Parathyroid adenoma (tissue), 2 donors: Measurements from ENCODE around the gene ABCC4.

Experiments
- H2AFZ ChIP-seq: fragments of 300-600 bp; sonication (generic); one replicate; pipeline ENCODE4 v1.7.0; 2017; ENCODE audit warnings: antibody characterized with exemption, mild to moderate bottlenecking
- H3K27ac ChIP-seq: fragments of 300-600 bp; sonication (generic); one replicate; pipeline ENCODE4 v1.7.0; 2017
- H3K27me3 ChIP-seq: fragments of 300-600 bp; sonication (generic); one replicate; pipeline ENCODE4 v1.7.0; 2017; ENCODE audit warnings: low read length; ENCODE audit not compliant: control insufficient read depth, insufficient read depth
- H3K36me3 ChIP-seq: fragments of 300-600 bp; sonication (generic); one replicate; pipeline ENCODE4 v1.7.0; 2017; ENCODE audit warnings: low read length; ENCODE audit not compliant: control insufficient read depth, insufficient read depth
- H3K4me1 ChIP-seq: fragments of 300-600 bp; sonication (generic); one replicate; pipeline ENCODE4 v1.7.0; 2017; ENCODE audit warnings: control low read depth
- H3K4me2 ChIP-seq: fragments of 300-600 bp; sonication (generic); one replicate; pipeline ENCODE4 v1.7.0; 2017; ENCODE audit warnings: low read length
- H3K4me3 ChIP-seq: fragments of 300-600 bp; sonication (generic); one replicate; pipeline ENCODE4 v1.7.0; 2017; ENCODE audit warnings: low read depth, low read length
- H3K79me2 ChIP-seq: fragments of 300-600 bp; sonication (generic); one replicate; pipeline ENCODE4 v1.7.0; 2017; ENCODE audit warnings: control low read depth
- H3K9ac ChIP-seq: fragments of 300-600 bp; sonication (generic); one replicate; pipeline ENCODE4 v1.7.0; 2017; ENCODE audit warnings: mild to moderate bottlenecking
- H3K9me3 ChIP-seq: fragments of 300-600 bp; sonication (generic); one replicate; pipeline ENCODE4 v1.7.0; 2017; ENCODE audit warnings: low read length; ENCODE audit not compliant: control insufficient read depth
- CTCF ChIP-seq: fragments of 300-600 bp; sonication (generic); IDR thresholded peaks from one replicate; pipeline ENCODE4 v1.7.0; 2017; ENCODE audit warnings: antibody characterized with exemption, mild to moderate bottlenecking
- donor health status: primary hyperparathyroidism.

ABCC4 gene

GRCh38 chr13:95258619-95259194 lies 42.5 kb downstream of the ABCC4 start:
- Histone ChIP-seq H3K9me3 (no peaks in the 10 kb centered on the region), H3K4me3 (no peak overlapping the region), H2AFZ (no peak overlapping the region), H3K9ac (no peak overlapping the region), H3K4me1 (no peaks in the 10 kb centered on the region), H3K4me2 (no peak overlapping the region), H3K79me2 (peaks cover 22% of the 10 kb centered on the region), H3K27me3 (no peaks in the 10 kb centered on the region), H3K27ac (no peak overlapping the region), H3K36me3 (no peaks in the 10 kb centered on the region)
- no peak for TF ChIP-seq CTCF

- no peaks in the 10 kb centered on the region for H3K9me3 ChIP-seq
- H3K36me3 ChIP-seq, result no peaks in the 10 kb centered on the region
- no peak overlapping the region for H3K4me2 ChIP-seq
- no peaks in the 10 kb centered on the region for H3K4me1 ChIP-seq
- H3K27ac ChIP-seq, result no peak overlapping the region
- TF ChIP-seq CTCF, result no peak
- peaks cover 22% of the 10 kb centered on the region for H3K79me2 ChIP-seq
- no peak overlapping the region for H3K4me3 ChIP-seq
- no peak overlapping the region for H2AFZ ChIP-seq
- no peak overlapping the region for H3K9ac ChIP-seq
- no peaks in the 10 kb centered on the region for H3K27me3 ChIP-seq
Observed at GRCh38 chr13:95258098-95258497, 43.2 kb downstream of the ABCC4 start.

- TF ChIP-seq CTCF, result no peak
- Histone ChIP-seq H3K36me3 (no peaks in the 10 kb centered on the region), H3K4me3 (no peak overlapping the region), H3K4me1 (no peaks in the 10 kb centered on the region), H3K27ac (no peak overlapping the region), H3K9ac (no peak overlapping the region), H3K27me3 (no peaks in the 10 kb centered on the region), H3K4me2 (no peak overlapping the region), H2AFZ (no peak overlapping the region), H3K79me2 (peaks cover 15% of the 10 kb centered on the region), H3K9me3 (no peaks in the 10 kb centered on the region)
Observed at GRCh38 chr13:95256091-95256490, 45.2 kb downstream of the ABCC4 start.

- Histone ChIP-seq H3K4me3 (no peak overlapping the region), H3K9me3 (no peaks in the 10 kb centered on the region), H3K9ac (no peak overlapping the region), H3K4me1 (no peaks in the 10 kb centered on the region), H3K4me2 (no peak overlapping the region), H3K36me3 (no peaks in the 10 kb centered on the region), H3K27me3 (no peaks in the 10 kb centered on the region), H3K27ac (no peak overlapping the region), H3K79me2 (peaks cover 15% of the 10 kb centered on the region), H2AFZ (no peak overlapping the region)
- no peak for TF ChIP-seq CTCF
Observed at GRCh38 chr13:95255072-95255732, 46.0 kb downstream of the ABCC4 start.

- Histone ChIP-seq H3K9me3 (no peaks in the 10 kb centered on the region), H3K4me3 (no peak overlapping the region), H3K79me2 (peaks cover 15% of the 10 kb centered on the region), H3K27ac (no peak overlapping the region), H2AFZ (no peak overlapping the region), H3K4me1 (no peaks in the 10 kb centered on the region), H3K4me2 (no peak overlapping the region), H3K9ac (no peak overlapping the region), H3K36me3 (no peaks in the 10 kb centered on the region), H3K27me3 (no peaks in the 10 kb centered on the region)
- TF ChIP-seq CTCF, result no peak
Observed at GRCh38 chr13:95254339-95254738, 46.9 kb downstream of the ABCC4 start.
